Bronchial epithelial cell (primary cell): ENCODE measurements around the gene CPNE4. TPM values are rescaled to one million over a fixed set of nuclear protein-coding genes. Genes with fewer than 3 reads are reported as not detected.

Source experiments
- DNase-seq: peaks from one replicate; pipeline ENCODE4 v3.0.0-alpha.2; 2010; ENCODE audit warnings: low read depth
- FAIRE-seq: peaks from 2 replicates; lab custom pipeline; 2011; peaks lifted over from hg19 to GRCh38; lab: Jason Lieb, UNC
- H3K27me3 ChIP-seq: 2 replicates; pipeline ENCODE4 v1.5.1; 2011; ENCODE audit warnings: low read length; ENCODE audit not compliant: control insufficient read depth, insufficient read depth
- H3K36me3 ChIP-seq: 2 replicates; pipeline ENCODE4 v1.5.1; 2011; ENCODE audit warnings: low read length; ENCODE audit not compliant: control insufficient read depth, insufficient read depth
- H3K4me3 ChIP-seq: 2 replicates; pipeline ENCODE4 v1.5.1; 2011; ENCODE audit warnings: mild to moderate bottlenecking, low read depth, low read length, control low read depth
- CTCF ChIP-seq: IDR thresholded peaks from 2 replicates; pipeline ENCODE4 v1.5.1; 2011; ENCODE audit warnings: mild to moderate bottlenecking, moderate library complexity, low read length, control low read depth, inconsistent platforms; ENCODE audit not compliant: insufficient read depth, severe bottlenecking
- total RNA-seq: library from RNA; depleted of rRNA; stranded (reverse); fragments of >200 nt; gene quantifications from 2 replicates; pipeline ENCODE4 v1.2.1, GENCODE V29; 2014

The CPNE4 gene
- total RNA-seq, 1 donor from 2014 or later, result under 0.01 TPM

GRCh38 chr3:131610174-131610573 is 424.6 kb downstream of the CPNE4 start:
- H3K27me3 ChIP-seq, result no peaks in the 10 kb centered on the region
- no peaks in the 10 kb centered on the region for H3K36me3 ChIP-seq
- FAIRE-seq (no peak), DNase-seq (no peak)
- TF ChIP-seq CTCF, result no peak
- H3K4me3 ChIP-seq, result no peak overlapping the region

GRCh38 chr3:131608741-131609140 is 426.1 kb downstream of the CPNE4 start:
- no peak for DNase-seq
- no peaks in the 10 kb centered on the region for H3K27me3 ChIP-seq
- no peak for FAIRE-seq
- no peak overlapping the region for H3K4me3 ChIP-seq
- no peaks in the 10 kb centered on the region for H3K36me3 ChIP-seq
- no peak for TF ChIP-seq CTCF

- H3K36me3 ChIP-seq, result no peaks in the 10 kb centered on the region
- no peak for FAIRE-seq
- no peak overlapping the region for H3K4me3 ChIP-seq
- no peak for DNase-seq
- no peaks in the 10 kb centered on the region for H3K27me3 ChIP-seq
- no peak for TF ChIP-seq CTCF
Measured at GRCh38 chr3:131608296-131608695, 426.5 kb downstream of the CPNE4 start.

GRCh38 chr3:131605916-131606315 is 428.9 kb downstream of the CPNE4 start:
- no peak for TF ChIP-seq CTCF
- no peaks in the 10 kb centered on the region for H3K27me3 ChIP-seq
- DNase-seq (no peak), FAIRE-seq (no peak)
- no peaks in the 10 kb centered on the region for H3K36me3 ChIP-seq
- H3K4me3 ChIP-seq, result no peak overlapping the region

GRCh38 chr3:131602011-131602779 is 432.6 kb downstream of the CPNE4 start:
- no peak for DNase-seq
- Histone ChIP-seq H3K4me3 (no peak overlapping the region), H3K27me3 (no peaks in the 10 kb centered on the region), H3K36me3 (no peaks in the 10 kb centered on the region)
- no peak for TF ChIP-seq CTCF
- no peak for FAIRE-seq

GRCh38 chr3:131597816-131598215 is 437.0 kb downstream of the CPNE4 start:
- H3K27me3 ChIP-seq, result no peaks in the 10 kb centered on the region
- no peak for DNase-seq
- H3K4me3 ChIP-seq, result no peak overlapping the region
- H3K36me3 ChIP-seq, result no peaks in the 10 kb centered on the region
- no peak for FAIRE-seq
- no peak for TF ChIP-seq CTCF
